Measurements from ENCODE around the gene VMAC. TPM values are rescaled to one million over a fixed set of nuclear protein-coding genes. Genes with fewer than 3 reads are reported as not detected.

The VMAC gene
- total and polyA plus RNA-seq, 2 of the 13 experiments (the other 11 are each of a cell fraction or from before 2014, with no cell fraction given) = 2.4 TPM

DNA sequence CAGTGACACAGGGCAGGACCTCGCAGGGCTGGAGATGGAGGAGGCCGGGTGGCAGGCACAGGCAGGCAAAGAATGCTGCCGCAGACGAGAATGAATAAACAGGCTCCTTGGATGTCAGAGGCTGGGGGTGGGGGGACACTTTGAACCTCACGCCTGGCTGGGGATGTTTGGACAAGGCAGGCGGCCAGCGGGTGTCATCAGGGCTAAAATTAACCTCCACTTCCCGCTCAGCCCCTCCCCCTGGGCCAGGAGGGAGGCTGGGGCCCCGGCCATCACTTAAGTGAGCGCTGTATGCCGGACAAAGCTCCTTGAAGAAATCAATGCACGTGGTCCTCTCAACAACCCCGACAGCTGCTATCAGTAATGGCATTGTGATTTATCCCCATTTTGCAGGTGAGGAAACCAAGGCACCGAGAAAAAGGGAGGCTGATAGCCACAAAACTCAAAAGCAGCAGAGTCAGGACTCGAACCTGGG, 24.0 kb upstream of the VMAC start (continued):
- no peak for TF ChIP-seq SALL2 (CRISPR knock-in tag; IDR thresholded peaks at IDR 0.05)
- peak; percentile 46; the same call in 1 of the 2 replicates for TF ChIP-seq ZFP37 (CRISPR knock-in tag; IDR thresholded peaks at IDR 0.05; ENCODE audit: borderline replicate concordance)
- TF ChIP-seq IKZF4 (CRISPR knock-in tag; IDR thresholded peaks at IDR 0.05; ENCODE audit: borderline replicate concordance, low read depth, not compliant biosample characterization) = peak; percentile 26
- TF ChIP-seq U2AF2 (IDR thresholded peaks at IDR 0.05; ENCODE audit: low read depth, low read length) = no peak
- no peak for TF ChIP-seq FLYWCH1 (CRISPR knock-in tag; IDR thresholded peaks at IDR 0.05)
- no peak for TF ChIP-seq NCOA5 (CRISPR knock-in tag; IDR thresholded peaks at IDR 0.05)
- peak; percentile 90 for TF ChIP-seq ZFP90 (CRISPR knock-in tag; IDR thresholded peaks at IDR 0.05; ENCODE audit: borderline replicate concordance)
- no peak for TF ChIP-seq ZNF639 (CRISPR knock-in tag; conservative IDR thresholded peaks at IDR 0.05)
- peak; percentile 44; the same call in 1 of the 2 replicates for TF ChIP-seq GABPB1 (CRISPR knock-in tag; IDR thresholded peaks at IDR 0.05)
- no peak for TF ChIP-seq KAT7 (CRISPR knock-in tag; IDR thresholded peaks at IDR 0.05; ENCODE audit: borderline replicate concordance)
- no peak for TF ChIP-seq EEA1 (CRISPR knock-in tag; IDR thresholded peaks at IDR 0.05; ENCODE audit: borderline replicate concordance)
- TF ChIP-seq DMTF1 (CRISPR knock-in tag; IDR thresholded peaks at IDR 0.05) = no peak
- TF ChIP-seq EED (CRISPR knock-in tag; IDR thresholded peaks at IDR 0.05) = no peak; the same call in 1 of the 2 replicates
- TF ChIP-seq ZNF674 (CRISPR knock-in tag; IDR thresholded peaks at IDR 0.05; ENCODE audit: low read depth) = no peak
- no peak for TF ChIP-seq ZNF329 (CRISPR knock-in tag; IDR thresholded peaks at IDR 0.05; ENCODE audit: low read depth)
- TF ChIP-seq PRPF4 (IDR thresholded peaks at IDR 0.05; ENCODE audit: low read depth, low read length, poor library complexity, severe bottlenecking) = no peak
- TF ChIP-seq, protein P1, sequence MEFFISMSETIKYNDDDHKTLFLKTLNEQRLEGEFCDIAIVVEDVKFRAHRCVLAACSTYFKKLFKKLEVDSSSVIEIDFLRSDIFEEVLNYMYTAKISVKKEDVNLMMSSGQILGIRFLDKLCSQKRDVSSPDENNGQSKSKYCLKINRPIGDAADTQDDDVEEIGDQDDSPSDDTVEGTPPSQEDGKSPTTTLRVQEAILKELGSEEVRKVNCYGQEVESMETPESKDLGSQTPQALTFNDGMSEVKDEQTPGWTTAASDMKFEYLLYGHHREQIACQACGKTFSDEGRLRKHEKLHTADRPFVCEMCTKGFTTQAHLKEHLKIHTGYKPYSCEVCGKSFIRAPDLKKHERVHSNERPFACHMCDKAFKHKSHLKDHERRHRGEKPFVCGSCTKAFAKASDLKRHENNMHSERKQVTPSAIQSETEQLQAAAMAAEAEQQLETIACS (CRISPR knock-in tag; IDR thresholded peaks at IDR 0.05) = no peak
- TF ChIP-seq ZNF605 (CRISPR knock-in tag; IDR thresholded peaks at IDR 0.05) = peak; percentile 57
- no peak for TF ChIP-seq ZNF234 (CRISPR knock-in tag; conservative IDR thresholded peaks at IDR 0.05)
- TF ChIP-seq KMT2B (CRISPR knock-in tag; IDR thresholded peaks at IDR 0.05) = no peak
- TF ChIP-seq MIER3 (CRISPR knock-in tag; IDR thresholded peaks at IDR 0.05; ENCODE audit: borderline replicate concordance) = peak; percentile 63; the same call in 1 of the 2 replicates
- TF ChIP-seq, protein P2, sequence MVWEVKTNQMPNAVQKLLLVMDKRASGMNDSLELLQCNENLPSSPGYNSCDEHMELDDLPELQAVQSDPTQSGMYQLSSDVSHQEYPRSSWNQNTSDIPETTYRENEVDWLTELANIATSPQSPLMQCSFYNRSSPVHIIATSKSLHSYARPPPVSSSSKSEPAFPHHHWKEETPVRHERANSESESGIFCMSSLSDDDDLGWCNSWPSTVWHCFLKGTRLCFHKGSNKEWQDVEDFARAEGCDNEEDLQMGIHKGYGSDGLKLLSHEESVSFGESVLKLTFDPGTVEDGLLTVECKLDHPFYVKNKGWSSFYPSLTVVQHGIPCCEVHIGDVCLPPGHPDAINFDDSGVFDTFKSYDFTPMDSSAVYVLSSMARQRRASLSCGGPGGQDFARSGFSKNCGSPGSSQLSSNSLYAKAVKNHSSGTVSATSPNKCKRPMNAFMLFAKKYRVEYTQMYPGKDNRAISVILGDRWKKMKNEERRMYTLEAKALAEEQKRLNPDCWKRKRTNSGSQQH (CRISPR knock-in tag; IDR thresholded peaks at IDR 0.05; ENCODE audit: low read depth) = 0 out of 2 replicates have a peak, but pooled peaks have one; percentile 28
- TF ChIP-seq HOXA9 (CRISPR knock-in tag; IDR thresholded peaks at IDR 0.05; ENCODE audit: borderline replicate concordance) = no peak
- TF ChIP-seq EHMT2 (IDR thresholded peaks at IDR 0.05; ENCODE audit: borderline replicate concordance, low read depth, low read length) = no peak
- no peak for TF ChIP-seq NPAS2 (CRISPR knock-in tag; IDR thresholded peaks at IDR 0.05; ENCODE audit: borderline replicate concordance)
- TF ChIP-seq CCDC6 (CRISPR knock-in tag; IDR thresholded peaks at IDR 0.05) = peak; percentile 61; the same call in 1 of the 2 replicates
